Kidney epithelial cell (primary cell): ENCODE data around the gene CDH23. TPM values are rescaled to one million over a fixed set of nuclear protein-coding genes. Genes with fewer than 3 reads are reported as not detected.

ENCODE experiments used
- DNase-seq: peaks from one replicate; pipeline ENCODE4 v3.0.0-alpha.2; 2010; ENCODE audit warnings: low read depth
- H3K27me3 ChIP-seq: 2 replicates; pipeline ENCODE4 v1.6.0; 2011; ENCODE audit warnings: low read length; ENCODE audit not compliant: control insufficient read depth, insufficient read depth
- H3K36me3 ChIP-seq: 2 replicates; pipeline ENCODE4 v1.5.1; 2011; ENCODE audit warnings: low read length; ENCODE audit not compliant: control insufficient read depth, insufficient read depth
- H3K4me3 ChIP-seq: 2 replicates; pipeline ENCODE4 v1.5.1; 2011; ENCODE audit warnings: low read depth, mild to moderate bottlenecking, control low read depth, low read length
- CTCF ChIP-seq: IDR thresholded peaks from 2 replicates; pipeline ENCODE4 v1.5.1; 2011; ENCODE audit warnings: mild to moderate bottlenecking, moderate library complexity, low read length, control low read depth, inconsistent platforms; ENCODE audit not compliant: insufficient read depth, poor library complexity, severe bottlenecking
- total RNA-seq: library from RNA; depleted of rRNA; stranded (reverse); fragments of >200 nt; gene quantifications from 2 replicates; pipeline ENCODE4 v1.2.3, GENCODE V29; 2015

The CDH23 gene
- total RNA-seq, 1 donor from 2014 or later: 0.04 TPM

DNA sequence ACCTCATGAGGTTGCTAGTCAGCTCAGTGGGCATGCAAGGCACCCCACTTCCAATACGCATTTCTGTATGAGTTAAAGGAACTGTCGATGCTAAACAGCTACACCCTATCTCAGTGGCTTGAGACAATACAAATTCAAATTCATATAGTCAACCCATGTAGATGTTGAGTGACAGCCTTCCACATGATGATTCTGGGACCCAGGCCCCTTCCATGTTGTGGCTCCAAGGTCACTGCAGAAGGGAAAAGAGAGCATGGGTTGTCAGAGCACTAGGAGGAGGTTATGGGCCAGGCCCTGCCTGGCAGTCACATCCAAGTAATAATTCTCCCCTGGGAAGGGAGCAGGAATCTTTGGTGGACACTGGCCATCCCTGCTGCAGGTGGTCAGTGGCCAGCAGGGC lies 294.7 kb downstream of the CDH23 start:
- DNase-seq: no peak
- Histone ChIP-seq H3K4me3 (no peak overlapping the region), H3K36me3 (no peaks in the 10 kb centered on the region), H3K27me3 (peaks cover 12% of the 10 kb centered on the region)
- TF ChIP-seq CTCF: no peak

- H3K27me3 ChIP-seq: peaks cover 2% of the 10 kb centered on the region
- no peaks in the 10 kb centered on the region for H3K36me3 ChIP-seq
- TF ChIP-seq CTCF: no peak
- H3K4me3 ChIP-seq: no peak overlapping the region
- DNase-seq: no peak
Observed at GRCh38 chr10:71692598-71693306, 296.0 kb downstream of the CDH23 start.

DNA sequence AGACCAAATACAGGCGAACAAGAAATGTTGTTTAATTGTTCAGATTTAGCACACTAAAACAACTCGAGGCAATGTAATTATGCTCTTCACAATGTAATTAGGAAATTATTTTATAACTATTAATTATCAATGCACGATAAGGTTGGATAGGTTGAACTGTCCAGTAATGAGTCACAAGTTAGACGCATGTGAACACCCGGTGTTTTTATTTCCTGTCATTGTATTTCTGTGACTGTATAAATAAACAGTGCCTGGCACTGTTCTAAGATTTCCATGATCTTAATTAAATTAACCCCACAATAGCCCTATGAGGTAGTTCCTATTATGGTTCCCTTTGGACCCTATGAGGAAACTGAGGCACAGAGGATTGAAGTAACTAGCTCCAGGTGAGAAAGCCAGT lies 296.7 kb downstream of the CDH23 start:
- Histone ChIP-seq H3K36me3 (no peaks in the 10 kb centered on the region), H3K4me3 (no peak overlapping the region), H3K27me3 (peaks cover 2% of the 10 kb centered on the region)
- TF ChIP-seq CTCF: no peak
- no peak for DNase-seq

DNA sequence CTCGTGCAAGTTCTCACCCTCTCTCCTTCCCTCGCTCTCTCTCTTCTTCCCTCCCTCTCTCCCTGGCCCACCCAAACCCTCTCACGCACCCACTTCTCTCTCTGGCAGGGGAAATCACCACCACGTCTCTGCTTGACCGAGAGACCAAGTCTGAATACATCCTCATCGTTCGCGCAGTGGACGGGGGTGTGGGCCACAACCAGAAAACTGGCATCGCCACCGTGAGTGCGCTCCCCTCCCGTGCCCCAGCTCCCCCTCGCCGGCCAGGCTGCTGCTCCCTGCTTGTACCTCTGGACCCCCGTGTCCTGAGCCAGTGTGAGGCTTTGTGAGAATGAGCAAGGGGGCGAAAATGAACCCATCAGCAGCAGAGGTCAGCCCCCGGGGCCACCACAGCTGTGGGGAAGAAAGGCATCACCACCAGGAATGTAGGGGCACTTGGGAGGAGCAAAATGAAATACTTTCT lies 297.4 kb downstream of the CDH23 start:
- TF ChIP-seq CTCF: no peak
- Histone ChIP-seq H3K36me3 (no peaks in the 10 kb centered on the region), H3K4me3 (no peak overlapping the region), H3K27me3 (peaks cover 5% of the 10 kb centered on the region)
- no peak for DNase-seq

- no peak for DNase-seq
- no peak for TF ChIP-seq CTCF
- no peak overlapping the region for H3K4me3 ChIP-seq
- H3K36me3 ChIP-seq: no peaks in the 10 kb centered on the region
- H3K27me3 ChIP-seq: peaks cover 5% of the 10 kb centered on the region
Observed at GRCh38 chr10:71694567-71694968, 297.8 kb downstream of the CDH23 start.
